T-helper 2 cell treated with Interferon-gamma antibody and Interleukin-4, amounts not matched to agents 5 μg/mL and 100 μg/mL, for 36 hours (primary cell): ENCODE measurements around the gene CPN1.
"Not testable (repeated sequence)": the region's sequence is repeated elsewhere in the genome, so short reads cannot be mapped to it uniquely, and the experiment has no call there.

Source experiments
- DNase-seq: peaks from one replicate; pipeline ENCODE4 v3.0.0; 2021; ENCODE audit warnings: low spot score
- H3K27ac Mint-ChIP-seq: one replicate; pipeline ENCODE4 v1.8.0; 2021; ENCODE audit warnings: mild to moderate bottlenecking, mixed read lengths
- H3K27me3 Mint-ChIP-seq: one replicate; pipeline ENCODE4 v1.8.0; 2021; ENCODE audit warnings: low read depth, mixed read lengths
- H3K36me3 Mint-ChIP-seq: one replicate; pipeline ENCODE4 v1.8.0; 2021; ENCODE audit warnings: low read depth, mixed read lengths
- H3K4me1 Mint-ChIP-seq: one replicate; pipeline ENCODE4 v1.8.0; 2021; ENCODE audit warnings: low read depth, mixed read lengths
- H3K4me3 Mint-ChIP-seq: one replicate; pipeline ENCODE4 v1.8.0; 2022; ENCODE audit warnings: mild to moderate bottlenecking, moderate library complexity, mixed read lengths
- H3K9me3 Mint-ChIP-seq: one replicate; pipeline ENCODE4 v1.8.0; 2021; ENCODE audit warnings: mixed read lengths

CPN1 gene

GRCh38 chr10:100103581-100103980 lies 21.9 kb upstream of the CPN1 start:
- Mint-ChIP-seq H3K4me3 (no peak overlapping the region), H3K27ac (no peak overlapping the region), H3K36me3 (no peaks in the 10 kb centered on the region), H3K9me3 (no peaks in the 10 kb centered on the region), H3K4me1 (no peaks in the 10 kb centered on the region), H3K27me3 (peaks cover 31% of the 10 kb centered on the region)
- DNase-seq = no peak

GRCh38 chr10:100101192-100102076 lies 19.8 kb upstream of the CPN1 start:
- Mint-ChIP-seq H3K27me3 (peaks cover 29% of the 10 kb centered on the region), H3K27ac (no peak overlapping the region), H3K36me3 (no peaks in the 10 kb centered on the region), H3K4me3 (no peak overlapping the region), H3K9me3 (no peaks in the 10 kb centered on the region), H3K4me1 (no peaks in the 10 kb centered on the region)
- no peak for DNase-seq

GRCh38 chr10:100100651-100101184 lies 19.0 kb upstream of the CPN1 start:
- Mint-ChIP-seq H3K4me1 (no peaks in the 10 kb centered on the region), H3K27ac (no peak overlapping the region), H3K36me3 (no peaks in the 10 kb centered on the region), H3K9me3 (no peaks in the 10 kb centered on the region), H3K4me3 (no peak overlapping the region), H3K27me3 (peaks cover 29% of the 10 kb centered on the region)
- DNase-seq = no peak

GRCh38 chr10:100089241-100089640 lies 7.6 kb upstream of the CPN1 start:
- Mint-ChIP-seq H3K9me3 (no peaks in the 10 kb centered on the region), H3K27ac (no peak overlapping the region), H3K36me3 (no peaks in the 10 kb centered on the region), H3K4me1 (no peaks in the 10 kb centered on the region), H3K27me3 (peaks cover 18% of the 10 kb centered on the region), H3K4me3 (no peak overlapping the region)
- DNase-seq = no peak

GRCh38 chr10:100086708-100087107 lies 5.0 kb upstream of the CPN1 start:
- not testable (repeated sequence) for H3K4me3 Mint-ChIP-seq, H3K27ac Mint-ChIP-seq, H3K9me3 Mint-ChIP-seq, H3K36me3 Mint-ChIP-seq, DNase-seq, H3K4me1 Mint-ChIP-seq
- peaks cover 26% of the 10 kb centered on the region for H3K27me3 Mint-ChIP-seq

- Mint-ChIP-seq H3K4me3 (no peak overlapping the region), H3K27ac (no peak overlapping the region), H3K4me1 (no peaks in the 10 kb centered on the region), H3K9me3 (no peaks in the 10 kb centered on the region), H3K36me3 (no peaks in the 10 kb centered on the region), H3K27me3 (peaks cover 28% of the 10 kb centered on the region)
- DNase-seq = no peak
Measured at GRCh38 chr10:100085596-100085995, 3.9 kb upstream of the CPN1 start.

- Mint-ChIP-seq H3K4me3 (no peak overlapping the region), H3K9me3 (no peaks in the 10 kb centered on the region), H3K27me3 (peaks cover 32% of the 10 kb centered on the region), H3K4me1 (no peaks in the 10 kb centered on the region), H3K27ac (no peak overlapping the region), H3K36me3 (no peaks in the 10 kb centered on the region)
- DNase-seq = no peak
Measured at GRCh38 chr10:100083623-100084022, 2.0 kb upstream of the CPN1 start.

GRCh38 chr10:100082276-100082675 lies 607 bp upstream of the CPN1 start:
- H3K27me3 Mint-ChIP-seq = peaks cover 27% of the 10 kb centered on the region
- not testable (repeated sequence) for H3K36me3 Mint-ChIP-seq, H3K9me3 Mint-ChIP-seq

GRCh38 chr10:100076750-100077149 lies 4.9 kb downstream of the CPN1 start:
- H3K27ac Mint-ChIP-seq = no peak overlapping the region
- no peak for DNase-seq
- H3K36me3 Mint-ChIP-seq = no peaks in the 10 kb centered on the region
- H3K4me3 Mint-ChIP-seq = no peak overlapping the region
- no peaks in the 10 kb centered on the region for H3K9me3 Mint-ChIP-seq
- no peaks in the 10 kb centered on the region for H3K4me1 Mint-ChIP-seq
- peaks cover 11% of the 10 kb centered on the region for H3K27me3 Mint-ChIP-seq

More at GRCh38 chr10:100082276-100082675, 607 bp upstream of the CPN1 start:
- not testable (repeated sequence) for DNase-seq, H3K4me3 Mint-ChIP-seq, H3K27ac Mint-ChIP-seq, H3K4me1 Mint-ChIP-seq

GRCh38 chr10:100075426-100076220 lies 6.0 kb downstream of the CPN1 start:
- Mint-ChIP-seq H3K4me3 (no peak overlapping the region), H3K27me3 (peaks cover 11% of the 10 kb centered on the region), H3K9me3 (no peaks in the 10 kb centered on the region), H3K4me1 (no peaks in the 10 kb centered on the region), H3K36me3 (no peaks in the 10 kb centered on the region), H3K27ac (no peak overlapping the region)
- no peak for DNase-seq

GRCh38 chr10:100072514-100072913 lies 9.2 kb downstream of the CPN1 start:
- Mint-ChIP-seq H3K9me3 (no peaks in the 10 kb centered on the region), H3K27ac (no peak overlapping the region), H3K36me3 (no peaks in the 10 kb centered on the region), H3K4me1 (no peaks in the 10 kb centered on the region), H3K4me3 (no peak overlapping the region), H3K27me3 (peaks cover 3% of the 10 kb centered on the region)
- DNase-seq = no peak

- Mint-ChIP-seq H3K4me3 (no peak overlapping the region), H3K9me3 (no peaks in the 10 kb centered on the region), H3K27ac (no peak overlapping the region), H3K27me3 (peaks cover 4% of the 10 kb centered on the region), H3K4me1 (no peaks in the 10 kb centered on the region), H3K36me3 (no peaks in the 10 kb centered on the region)
- DNase-seq = no peak
Measured at GRCh38 chr10:100071529-100071928, 10.1 kb downstream of the CPN1 start.

GRCh38 chr10:100067466-100067865 lies 14.2 kb downstream of the CPN1 start:
- Mint-ChIP-seq H3K4me1 (no peaks in the 10 kb centered on the region), H3K4me3 (no peak overlapping the region), H3K27ac (no peak overlapping the region), H3K27me3 (peaks cover 10% of the 10 kb centered on the region), H3K36me3 (no peaks in the 10 kb centered on the region), H3K9me3 (no peaks in the 10 kb centered on the region)
- no peak for DNase-seq

- no peak overlapping the region for H3K4me3 Mint-ChIP-seq
- no peaks in the 10 kb centered on the region for H3K4me1 Mint-ChIP-seq
- no peaks in the 10 kb centered on the region for H3K36me3 Mint-ChIP-seq
Measured at GRCh38 chr10:100065084-100065660, 16.5 kb downstream of the CPN1 start.

More at GRCh38 chr10:100065084-100065660, 16.5 kb downstream of the CPN1 start:
- DNase-seq = no peak
- H3K9me3 Mint-ChIP-seq = no peaks in the 10 kb centered on the region
- H3K27ac Mint-ChIP-seq = no peak overlapping the region
- H3K27me3 Mint-ChIP-seq = peaks cover 7% of the 10 kb centered on the region
